Left colon (tissue), 2 donors: ENCODE measurements around the gene SPSB3. TPM values are rescaled to one million over a fixed set of nuclear protein-coding genes. Genes with fewer than 3 reads are reported as not detected.

Experiments used
- ATAC-seq: fragments of 200-7000 bp; cut with Tn5 transposase; one replicate; pipeline ENCODE4 v1.9.1; 2020; ENCODE audit warnings: mild to moderate bottlenecking, moderate library complexity
- DNase-seq, 2 donors: peaks; one replicate each; pipeline ENCODE4 v3.0.0-alpha.2; 2020
- intact Hi-C, 2 donors: fragments of 100-400 bp; cut with DNase I in 1 of 2; cut with micrococcal nuclease in 1 of 2; formaldehyde crosslinking; loops; one replicate each; pipeline versions ENCODE4 v1.11.2 to v1.14.0; 2022; cut with DNase I, micrococcal nuclease
- total RNA-seq, 2 donors: library from RNA; stranded (reverse); fragmentation: NEBNext Ultra II Directional; extraction: Animal tissue kit (Norgen Biotek cat#: 25700); gene quantifications; one replicate each; pipeline ENCODE4 v1.2.1, GENCODE V29; 2021
- donor health status: DM: no; HTN: no; CAD: no.
- donor health status: DM: yes; HTN: yes; CAD: no.

Gene SPSB3
- total RNA-seq, 2 donors from 2014 or later: 37.9 to 49.1 TPM

DNA sequence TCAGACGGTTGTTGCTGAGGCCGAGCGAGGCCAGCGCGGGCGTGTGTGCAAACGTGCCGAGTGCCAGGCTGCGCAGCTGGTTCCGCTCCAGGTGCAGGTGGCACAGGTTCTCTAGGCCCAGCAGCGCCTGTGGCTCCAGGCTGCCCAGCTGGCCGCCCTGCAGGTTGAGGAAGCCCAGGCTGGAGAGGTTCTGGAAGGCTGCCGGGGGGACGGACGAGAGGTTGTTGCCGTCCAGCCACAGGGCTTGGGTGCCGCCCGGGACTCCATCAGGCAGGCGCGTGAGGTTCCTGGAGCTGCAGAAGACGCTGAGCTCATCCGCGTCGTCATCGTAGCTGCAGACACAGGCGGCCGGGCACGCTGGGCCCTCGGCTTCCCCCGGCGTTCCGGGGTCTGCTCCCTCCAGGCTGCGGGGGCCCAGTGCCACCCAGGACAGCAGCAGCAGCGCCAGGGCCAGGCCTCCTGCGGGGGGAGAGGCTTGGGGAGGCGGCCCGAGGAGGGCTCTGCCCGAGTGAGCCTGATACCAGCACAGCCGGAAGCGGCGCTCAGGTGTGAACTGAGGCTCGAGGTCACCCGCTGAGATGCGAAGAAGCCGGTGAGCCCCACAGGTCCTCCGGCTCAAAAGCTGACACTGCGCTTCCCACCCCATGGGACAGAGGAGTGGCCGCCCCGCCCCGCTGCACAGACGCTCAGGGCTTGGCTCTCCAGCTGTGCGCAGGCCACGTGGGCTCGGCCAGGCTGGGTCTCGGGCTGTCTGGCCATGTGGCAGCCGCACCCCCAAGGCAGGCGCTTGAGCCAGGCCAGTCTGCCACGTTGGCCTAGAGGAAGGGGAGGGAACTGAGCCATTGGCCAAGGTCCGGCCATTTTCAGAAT is 9.8 kb upstream of the SPSB3 start:
- DNase-seq (peak in 1 of 2 donors; percentile 20), ATAC-seq (peak; percentile 63)
- intact Hi-C loops: no loop called here

DNA sequence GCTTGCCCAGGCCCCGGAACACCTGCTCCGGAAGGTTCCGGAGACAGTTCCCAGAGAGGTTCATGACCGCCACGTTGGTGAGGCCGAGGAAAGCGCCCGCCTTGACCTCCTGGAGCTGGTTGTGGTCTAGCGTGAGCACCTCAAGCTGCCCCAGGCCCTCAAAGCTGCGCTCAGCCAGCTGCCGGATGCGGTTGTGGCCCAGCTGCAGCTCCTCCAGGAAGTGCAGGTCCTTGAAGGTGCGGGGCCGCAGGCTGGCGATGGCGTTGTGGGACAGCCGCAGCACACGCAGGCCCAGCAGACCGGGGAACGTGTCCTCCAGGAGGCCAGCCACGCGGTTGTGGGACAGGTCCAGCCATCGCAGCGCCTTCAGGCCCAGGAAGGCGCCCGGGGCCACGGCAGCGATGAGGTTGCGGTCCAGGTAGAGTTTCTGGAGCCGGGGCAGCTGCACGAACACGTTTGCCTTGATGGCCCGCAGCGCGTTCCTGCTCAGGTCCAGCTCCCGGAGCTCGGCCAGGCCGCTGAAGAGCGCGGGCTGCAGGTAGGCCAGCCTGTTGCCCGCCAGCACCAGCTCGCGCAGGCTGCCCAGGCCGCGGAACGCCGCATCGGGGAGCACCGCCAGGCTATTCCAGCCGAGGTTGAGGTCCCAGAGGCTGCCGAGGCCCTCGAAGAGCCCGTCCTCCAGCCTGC is 9.0 kb upstream of the SPSB3 start:
- intact Hi-C loops: no loop called here
- DNase-seq (no peak), ATAC-seq (no peak)

DNA sequence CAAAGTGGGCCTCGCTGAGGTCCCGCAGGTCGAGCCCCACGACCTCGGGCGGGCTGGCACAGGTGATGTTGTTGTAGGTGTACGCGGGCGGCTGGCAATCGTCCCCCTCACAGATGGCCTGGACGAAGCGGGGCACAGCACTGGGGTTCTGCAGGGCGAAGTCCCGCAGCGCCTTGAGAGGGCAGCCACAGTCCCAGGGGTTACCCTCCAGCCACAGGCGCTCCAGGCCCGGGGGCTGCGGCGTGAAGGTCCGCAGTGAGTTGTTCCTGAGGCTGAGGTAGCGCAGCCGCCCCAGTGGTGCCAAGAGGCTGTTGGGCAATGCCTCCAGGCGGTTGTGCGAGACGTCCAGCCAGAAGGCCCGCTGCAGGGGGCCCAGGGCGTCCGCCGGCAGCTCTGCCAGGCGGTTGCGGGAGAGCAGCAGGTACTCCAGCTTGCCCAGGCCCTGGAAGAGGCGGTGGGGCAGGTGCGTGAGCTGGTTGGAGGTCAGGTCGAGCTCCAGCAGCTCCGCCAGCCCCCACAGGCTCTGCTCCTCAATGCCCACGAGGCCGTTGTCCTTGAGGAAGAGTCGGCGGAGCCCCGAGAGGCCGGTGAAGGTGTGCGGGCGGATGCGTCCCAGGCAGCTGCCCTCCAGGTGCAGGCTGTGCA is 8.4 kb upstream of the SPSB3 start:
- DNase-seq (no peak), ATAC-seq (no peak)
- intact Hi-C loops: no loop called here

DNA sequence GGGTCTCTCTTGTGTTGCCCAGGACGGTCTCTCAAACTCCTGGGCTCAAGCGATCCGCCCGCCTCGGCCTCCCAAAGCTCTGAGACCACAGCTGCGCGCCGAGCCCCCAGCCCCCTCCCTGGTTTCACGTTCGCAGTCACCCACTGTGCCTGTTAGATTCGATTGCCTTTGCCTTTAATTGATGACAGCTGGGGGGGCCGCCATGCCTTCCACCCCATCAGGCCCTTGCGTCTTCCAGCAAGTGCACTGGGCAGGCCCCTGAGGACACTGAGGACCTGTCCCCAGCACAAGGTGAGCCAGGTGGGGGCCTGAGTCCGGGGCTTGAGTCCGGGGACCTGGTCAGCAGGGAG is 7.9 kb upstream of the SPSB3 start:
- ATAC-seq (no peak), DNase-seq (peak in 1 of 2 donors; percentile 23)
- intact Hi-C loops: no loop called here

DNA sequence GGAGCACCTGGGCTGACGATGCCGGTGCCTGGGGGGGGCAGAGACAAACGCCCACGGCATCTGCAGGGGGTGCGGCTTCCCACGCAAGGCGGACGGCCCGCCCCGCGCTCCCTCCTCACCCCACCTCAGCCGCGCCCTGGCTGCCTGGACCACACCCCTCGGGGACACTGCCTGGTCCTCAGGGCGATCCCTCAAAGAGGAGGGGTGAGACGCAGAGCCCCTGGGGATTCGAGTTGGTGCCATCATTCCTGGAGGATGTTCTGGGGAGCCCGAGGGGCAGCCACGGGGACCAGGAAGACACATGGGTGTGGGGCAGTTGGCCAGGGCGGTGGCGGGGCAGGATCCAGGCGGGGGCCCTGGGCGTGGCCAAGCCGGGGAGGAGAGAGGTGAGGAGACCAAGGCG is 7.3 kb upstream of the SPSB3 start:
- ATAC-seq (peak; percentile 15), DNase-seq (peak in 1 of 2 donors; percentile 22)
- intact Hi-C loops: no loop called here

DNA sequence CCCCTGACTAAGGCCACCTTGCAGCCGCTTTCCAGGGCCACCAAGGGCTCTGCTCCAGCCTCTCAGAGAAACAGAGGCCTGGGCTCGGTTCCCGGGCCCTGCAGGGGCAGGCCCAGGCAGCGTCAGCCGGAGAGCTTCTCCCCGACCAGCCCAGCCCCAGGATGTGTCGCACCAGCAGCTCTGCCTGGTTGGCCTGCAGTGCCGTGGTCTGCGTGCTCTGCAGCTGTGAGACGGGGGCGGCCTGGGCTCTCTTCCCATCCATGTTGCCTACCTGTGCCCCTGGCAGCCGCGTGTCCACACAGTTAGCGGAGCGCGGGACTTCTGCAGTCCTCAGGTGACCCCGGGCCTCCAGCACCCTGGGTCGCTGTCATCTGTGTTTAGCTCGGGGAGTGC is 6.3 kb upstream of the SPSB3 start:
- ATAC-seq (no peak), DNase-seq (no peak)
- intact Hi-C loops: no loop called here

GRCh38 chr16:1788095-1788707 is 5.8 kb upstream of the SPSB3 start:
- intact Hi-C loops: no loop called here
- DNase-seq (peak in 1 of 2 donors; percentile 20), ATAC-seq (no peak)

GRCh38 chr16:1787322-1788094 is 5.1 kb upstream of the SPSB3 start:
- peak in 1 of 2 donors; percentile 19 for DNase-seq

DNA sequence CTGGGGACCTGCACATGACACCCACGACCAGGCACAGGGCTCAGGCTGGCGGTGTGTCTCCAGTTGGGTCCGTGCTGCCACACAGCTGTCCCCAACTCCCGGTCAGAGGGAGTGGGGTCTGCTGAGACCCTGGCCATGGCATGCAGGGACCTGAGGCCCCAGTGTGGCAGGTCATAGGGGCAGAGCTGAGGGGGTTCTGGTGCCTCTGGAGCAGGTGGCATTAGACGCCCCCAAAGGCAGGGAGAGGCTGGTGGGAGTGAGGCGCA is 4.6 kb upstream of the SPSB3 start:
- no peak for ATAC-seq
- intact Hi-C loops: no loop called here
- no peak for DNase-seq

More at GRCh38 chr16:1787322-1788094, 5.1 kb upstream of the SPSB3 start:
- ATAC-seq: no peak
- intact Hi-C loops: no loop called here

DNA sequence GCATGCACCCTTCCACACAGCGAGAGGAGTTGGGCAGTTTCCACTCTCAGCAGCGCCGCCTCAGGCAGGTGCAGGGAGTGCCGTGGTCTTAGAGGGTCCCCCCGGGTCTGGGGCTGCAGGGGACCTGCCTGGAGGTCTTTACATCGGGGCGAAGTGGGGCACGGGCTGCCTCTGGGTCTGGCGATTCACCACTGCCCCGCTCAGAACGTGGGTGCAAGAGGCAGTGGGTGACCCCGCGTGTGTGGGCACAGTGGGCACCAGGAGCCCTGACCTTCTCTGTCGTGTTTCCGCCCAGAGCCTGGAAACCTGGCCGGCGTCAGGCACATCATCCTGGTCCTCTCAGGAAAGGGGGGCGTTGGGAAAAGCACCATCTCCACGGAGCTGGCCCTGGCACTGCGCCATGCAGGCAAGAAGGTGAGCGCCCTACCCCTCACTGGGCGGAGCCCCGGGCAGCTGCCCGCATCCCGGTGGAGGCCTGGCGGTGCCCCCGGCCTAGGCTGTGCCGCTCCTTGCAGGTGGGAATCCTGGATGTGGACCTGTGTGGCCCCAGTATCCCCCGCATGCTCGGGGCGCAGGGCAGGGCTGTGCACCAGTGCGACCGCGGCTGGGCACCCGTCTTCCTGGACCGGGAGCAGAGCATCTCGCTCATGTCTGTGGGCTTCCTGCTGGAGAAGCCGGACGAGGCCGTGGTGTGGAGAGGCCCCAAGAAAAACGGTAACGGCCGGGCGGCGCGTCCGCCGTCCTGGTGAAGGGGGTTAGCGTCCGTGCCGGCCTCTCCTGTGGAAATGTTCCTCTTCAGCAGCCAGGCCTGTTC is 4.1 kb upstream of the SPSB3 start:
- ATAC-seq (no peak), DNase-seq (no peak)
- intact Hi-C loops: no loop called here

DNA sequence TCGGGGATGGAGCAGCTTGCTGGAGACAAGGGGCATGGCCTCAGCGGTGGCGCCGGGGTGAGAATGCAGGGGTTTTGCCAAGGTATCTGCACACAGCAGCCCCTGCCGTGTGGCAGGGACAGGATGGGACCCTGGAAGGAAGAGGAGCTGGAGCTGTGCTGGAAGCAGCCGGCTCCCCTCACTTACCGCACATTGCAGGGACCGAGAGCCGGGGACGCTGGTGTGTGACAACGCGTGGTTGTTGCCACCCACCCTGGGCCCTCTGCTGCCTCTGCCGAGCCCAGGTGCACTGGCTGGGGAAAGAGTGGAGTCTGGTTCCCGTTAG is 3.4 kb upstream of the SPSB3 start:
- ATAC-seq (no peak), DNase-seq (peak in 1 of 2 donors; percentile 26)
- intact Hi-C loops: no loop called here

DNA sequence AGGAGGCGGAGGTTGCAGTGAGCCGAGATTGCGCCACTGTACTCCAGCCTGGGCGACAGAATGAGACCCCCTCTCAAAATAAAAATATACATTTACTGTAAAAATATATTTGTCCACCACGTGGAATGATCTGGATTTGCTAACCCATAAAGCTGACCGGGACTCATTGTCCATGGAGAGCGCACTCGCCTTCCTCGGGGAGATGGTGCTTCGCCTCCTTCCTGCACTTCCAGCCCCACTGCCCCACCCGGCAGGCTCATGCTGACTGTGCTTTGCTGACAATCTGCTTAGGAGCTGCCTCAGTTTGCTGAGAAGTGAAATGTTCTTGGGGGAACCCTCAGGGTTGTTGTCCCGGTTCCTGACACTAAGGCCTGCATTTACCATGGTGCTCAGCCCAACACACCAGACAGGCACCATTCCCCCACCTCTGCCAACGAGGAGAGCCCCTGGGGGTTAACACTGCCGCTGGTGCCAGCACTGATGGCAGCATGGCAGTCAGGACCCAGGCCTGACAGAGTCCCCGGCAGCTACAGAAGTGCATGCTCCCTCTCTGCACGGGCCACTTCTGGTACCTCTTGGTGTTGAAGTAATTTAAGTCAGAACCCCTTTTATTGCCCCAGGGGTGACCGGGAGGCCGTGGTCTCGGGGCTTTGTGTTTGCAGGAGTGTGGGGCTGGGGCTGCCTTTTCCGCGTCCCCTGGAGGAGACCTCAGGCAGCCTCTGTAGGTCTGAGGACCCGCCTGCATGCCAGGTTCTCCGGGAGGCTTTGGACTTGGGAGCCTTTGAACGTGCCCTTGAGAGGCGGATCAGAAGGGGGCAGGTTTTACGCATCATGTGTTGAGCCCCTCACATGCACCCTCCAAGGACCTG is 2.8 kb upstream of the SPSB3 start:
- ATAC-seq: no peak
- DNase-seq: peak in 1 of 2 donors; percentile 25
- intact Hi-C loops: no loop called here

DNA sequence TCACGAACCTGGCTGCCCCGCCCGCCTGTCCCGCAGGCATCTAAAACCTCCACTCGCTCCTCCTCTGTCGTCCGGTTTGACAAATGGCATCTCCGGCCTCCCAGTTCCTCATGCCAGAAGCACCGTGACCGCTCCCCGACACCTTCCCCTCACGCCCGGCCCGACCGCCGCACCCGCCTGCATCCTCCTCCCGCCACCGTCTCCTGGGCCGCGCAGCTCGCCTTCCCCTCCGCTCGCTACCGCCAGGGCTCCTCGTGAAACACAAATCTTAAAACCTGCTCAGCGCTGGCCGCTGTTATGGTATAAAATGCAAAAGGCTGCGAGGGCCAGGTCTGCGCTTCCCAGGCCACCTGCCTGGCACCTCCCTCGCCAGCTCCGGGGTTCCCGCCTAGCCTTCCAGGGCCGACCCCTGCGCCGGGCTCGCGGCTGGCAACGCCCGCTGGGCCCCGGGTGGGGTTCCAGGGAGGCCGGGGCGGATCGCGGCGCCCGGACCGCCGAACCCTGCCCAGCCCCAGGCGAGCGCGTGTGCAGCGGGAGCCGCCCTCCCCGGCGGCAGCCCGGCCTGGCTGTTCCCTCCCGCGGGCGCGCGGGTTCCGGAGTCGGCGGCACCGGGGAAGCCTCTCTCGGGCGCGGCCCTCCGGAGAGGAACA is 488 bp downstream of the SPSB3 start:
- intact Hi-C loops: no loop called here
- peak; percentile 38 to 53 for DNase-seq
- ATAC-seq: peak; percentile 39

- DNase-seq (peak; percentile 18 to 26), ATAC-seq (no peak)
- intact Hi-C loops: no loop called here
Measured at GRCh38 chr16:1781254-1781653, 1.1 kb downstream of the SPSB3 start.

- ATAC-seq: no peak
- intact Hi-C loops: no loop called here
- no peak for DNase-seq
Measured at GRCh38 chr16:1780677-1781072, 1.7 kb downstream of the SPSB3 start.

DNA sequence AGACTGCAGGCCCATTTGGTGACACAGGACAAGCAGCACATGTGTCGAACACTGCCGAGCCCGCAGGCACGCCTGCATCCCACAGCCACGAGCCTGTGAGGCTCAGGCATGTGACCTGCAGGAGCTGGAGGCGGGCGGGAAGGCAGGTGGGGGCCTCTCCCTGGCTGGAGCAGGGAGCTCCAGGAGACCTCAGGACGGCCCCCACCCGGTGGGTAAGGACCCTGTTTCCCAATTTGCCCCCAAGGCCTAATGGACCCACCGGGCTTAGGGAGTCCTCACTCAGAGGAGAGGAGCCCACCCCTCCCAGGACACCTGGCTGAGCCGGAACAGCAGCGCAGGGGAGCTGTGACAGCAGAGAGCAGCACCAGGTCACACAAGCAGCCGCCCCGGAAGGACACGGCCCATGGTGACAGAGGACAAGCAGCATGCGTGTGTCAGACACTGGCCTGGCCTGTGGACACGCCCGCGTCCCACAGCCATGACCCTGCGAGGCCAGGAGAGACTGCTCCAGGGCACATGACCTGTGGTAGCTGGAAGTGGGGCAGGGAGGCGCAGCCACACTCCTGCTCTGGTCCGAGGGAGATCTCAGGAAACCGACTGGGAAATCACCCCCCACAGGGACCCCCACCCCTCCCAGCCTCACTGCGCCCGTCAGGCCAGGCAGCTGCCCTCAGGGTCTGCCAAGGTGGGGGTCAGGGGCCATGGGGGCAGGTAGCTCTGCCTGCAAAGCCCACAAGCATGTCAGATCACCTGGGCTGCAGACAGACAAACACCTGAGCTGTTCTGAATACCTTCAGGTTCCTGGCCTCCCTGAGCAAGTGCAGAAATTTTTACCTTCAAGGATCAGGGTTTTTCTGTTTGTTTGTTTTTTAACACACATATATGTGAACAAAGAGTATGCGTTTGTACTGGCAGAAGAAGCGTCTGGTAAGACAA is 2.4 kb downstream of the SPSB3 start:
- intact Hi-C loops: no loop called here
- ATAC-seq (no peak), DNase-seq (peak; percentile 21 to 24)
